ENCODE data around the gene NFAT5.

Gene NFAT5

GRCh38 chr16:69618307-69618706 lies 52.5 kb downstream of the NFAT5 start:
- no peak for TF ChIP-seq CTCF (IDR thresholded peaks at IDR 0.05; ENCODE audit: low read depth, low read length, missing control alignments)
- H3K27me3 ChIP-seq (replicated peaks), result no peaks in the 10 kb centered on the region
- H3K36me3 ChIP-seq (replicated peaks), result peaks cover 3% of the 10 kb centered on the region
- no peak overlapping the region for H3K4me3 ChIP-seq (ENCODE audit: low read depth, low read length)
- in situ Hi-C loops (cut with HindIII; ENCODE audit: low pct_ligation_motif_present, low sequenced_read_pairs), result no loop called here
- H3K27ac ChIP-seq, result no peak overlapping the region
- DNase-seq, result no peak

GRCh38 chr16:69618721-69619120 lies 53.0 kb downstream of the NFAT5 start:
- Histone ChIP-seq H3K36me3 (replicated peaks) (peaks cover 3% of the 10 kb centered on the region), H3K4me3 (ENCODE audit: low read depth, low read length) (no peak overlapping the region), H3K27ac (no peak overlapping the region), H3K27me3 (replicated peaks) (no peaks in the 10 kb centered on the region)
- in situ Hi-C loops (cut with HindIII; ENCODE audit: low pct_ligation_motif_present, low sequenced_read_pairs), result no loop called here
- TF ChIP-seq CTCF (IDR thresholded peaks at IDR 0.05; ENCODE audit: low read depth, low read length, missing control alignments), result no peak
- DNase-seq, result no peak

DNA sequence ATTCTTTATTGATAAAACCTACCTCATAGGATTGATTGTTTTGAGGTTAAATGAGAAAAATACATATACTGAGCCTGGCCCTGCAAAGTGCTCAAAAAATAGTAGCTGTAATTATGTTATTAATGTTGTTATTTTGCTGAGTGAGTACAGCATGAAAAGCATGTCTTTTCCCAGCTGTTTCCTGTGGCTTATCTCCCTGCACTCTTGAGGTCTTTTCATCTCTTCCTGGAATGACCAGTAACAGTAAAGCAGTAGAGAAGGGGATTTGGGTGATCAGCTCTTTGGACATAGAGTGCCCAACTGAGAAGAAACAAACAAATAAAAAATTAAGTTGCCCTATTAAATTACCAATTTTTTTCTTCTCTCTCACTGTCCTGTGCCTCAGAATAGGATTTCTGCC lies 53.7 kb downstream of the NFAT5 start:
- in situ Hi-C loops (cut with HindIII; ENCODE audit: low pct_ligation_motif_present, low sequenced_read_pairs), result no loop called here
- no peak for DNase-seq
- TF ChIP-seq CTCF (IDR thresholded peaks at IDR 0.05; ENCODE audit: low read depth, low read length, missing control alignments), result no peak
- H3K27ac ChIP-seq, result no peak overlapping the region
- H3K36me3 ChIP-seq (replicated peaks), result peaks cover 3% of the 10 kb centered on the region
- no peak overlapping the region for H3K4me3 ChIP-seq (ENCODE audit: low read depth, low read length)
- no peaks in the 10 kb centered on the region for H3K27me3 ChIP-seq (replicated peaks)

GRCh38 chr16:69620573-69620972 lies 54.8 kb downstream of the NFAT5 start:
- in situ Hi-C loops (cut with HindIII; ENCODE audit: low pct_ligation_motif_present, low sequenced_read_pairs), result no loop called here
- DNase-seq, result no peak
- TF ChIP-seq CTCF (IDR thresholded peaks at IDR 0.05; ENCODE audit: low read depth, low read length, missing control alignments), result no peak
- Histone ChIP-seq H3K36me3 (replicated peaks) (peaks cover 3% of the 10 kb centered on the region), H3K4me3 (ENCODE audit: low read depth, low read length) (no peak overlapping the region), H3K27me3 (replicated peaks) (no peaks in the 10 kb centered on the region), H3K27ac (no peak overlapping the region)

DNA sequence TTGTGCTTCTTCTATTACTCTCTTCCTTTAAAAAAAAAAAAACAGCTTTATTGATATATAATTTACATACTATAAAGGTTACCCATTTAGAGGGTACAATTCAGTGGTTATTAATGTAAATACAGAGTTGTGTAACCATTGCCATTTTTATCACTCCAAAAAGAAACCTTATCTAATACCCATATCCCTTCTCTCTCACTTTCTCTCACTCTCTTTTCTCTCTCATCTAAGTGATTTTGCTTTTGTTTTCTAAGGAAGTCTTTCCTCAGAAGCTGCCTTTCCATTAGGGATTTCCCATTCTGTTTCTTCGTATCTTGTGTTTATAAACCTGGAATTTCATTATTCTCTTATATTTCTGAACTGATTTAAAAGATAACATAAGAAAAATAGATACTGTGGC lies 55.5 kb downstream of the NFAT5 start:
- Histone ChIP-seq H3K4me3 (ENCODE audit: low read depth, low read length) (no peak overlapping the region), H3K36me3 (replicated peaks) (peaks cover 6% of the 10 kb centered on the region), H3K27me3 (replicated peaks) (no peaks in the 10 kb centered on the region), H3K27ac (no peak overlapping the region)
- DNase-seq, result no peak
- TF ChIP-seq CTCF (IDR thresholded peaks at IDR 0.05; ENCODE audit: low read depth, low read length, missing control alignments), result no peak
- in situ Hi-C loops (cut with HindIII; ENCODE audit: low pct_ligation_motif_present, low sequenced_read_pairs), result no loop called here

DNA sequence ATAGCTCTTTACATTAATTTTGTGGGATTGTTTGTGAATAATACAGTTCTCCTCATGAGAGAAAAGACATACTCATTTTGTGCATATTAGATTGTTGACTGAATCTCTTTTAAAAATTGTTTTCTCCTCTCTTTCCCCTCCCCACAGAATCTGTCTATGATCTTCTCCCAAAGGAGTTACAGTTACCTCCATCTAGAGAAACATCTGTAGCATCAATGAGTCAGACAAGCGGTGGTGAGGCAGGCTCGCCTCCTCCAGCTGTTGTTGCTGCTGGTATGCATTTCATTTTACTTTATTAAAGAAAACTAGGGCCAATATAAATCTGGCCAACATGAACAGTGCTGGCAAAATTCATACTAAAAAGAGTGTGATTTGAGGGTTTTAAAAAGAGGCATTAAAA lies 60.5 kb downstream of the NFAT5 start:
- no peak for TF ChIP-seq CTCF (IDR thresholded peaks at IDR 0.05; ENCODE audit: low read depth, low read length, missing control alignments)
- Histone ChIP-seq H3K4me3 (ENCODE audit: low read depth, low read length) (no peak overlapping the region), H3K27me3 (replicated peaks) (no peaks in the 10 kb centered on the region), H3K36me3 (replicated peaks) (peaks cover 5% of the 10 kb centered on the region), H3K27ac (no peak overlapping the region)
- in situ Hi-C loops (cut with HindIII; ENCODE audit: low pct_ligation_motif_present, low sequenced_read_pairs), result no loop called here
- DNase-seq, result peak; percentile 16
